H1 (cell line): ENCODE results near the gene GTF2IRD1. TPM values are rescaled to one million over a fixed set of nuclear protein-coding genes. Genes with fewer than 3 reads are reported as not detected.

Source experiments
- BACH1 ChIP-seq: IDR thresholded peaks from 2 replicates; pipeline ENCODE4 v1.6.1; 2012; ENCODE audit warnings: low read length, improper control_type of control experiment
- CHD7 ChIP-seq: fragments of 300-600 bp; sonication (generic); IDR thresholded peaks from 2 replicates; pipeline ENCODE4 v1.7.1; 2012; ENCODE audit warnings: low read length, moderate library complexity, mild to moderate bottlenecking, inconsistent platforms; ENCODE audit not compliant: insufficient replicate concordance
- GTF2F1 ChIP-seq: IDR thresholded peaks from 2 replicates; pipeline ENCODE4 v1.6.1; 2012; ENCODE audit warnings: low read depth, low read length, improper control_type of control experiment, borderline replicate concordance
- polyA plus RNA-seq, 7 experiments: library from polyadenylated mRNA; depleted of rRNA in 3 of 7; stranded (reverse) in 5 of 7; unstranded in 2 of 7; fragments of >200 nt in 5 of 7; fragments of 200-250 nt in 2 of 7; gene quantifications; 1 replicate in 5 of 7; 2 replicates in 1 of 7; 4 replicates in 1 of 7; pipeline versions ENCODE4 v1.2.1 to v1.2.3, GENCODE V29; 2011 to 2013; ENCODE audit warnings: missing spikeins in 2 of 7, mixed read lengths in 2 of 7
- total RNA-seq: library from RNA; stranded (reverse); fragmentation: NEBNext Ultra II Directional; extraction: Animal tissue kit (Norgen Biotek cat#: 25700); gene quantifications from 2 replicates; pipeline ENCODE4 v1.2.1, GENCODE V29; 2021

GTF2IRD1 gene
- total and polyA plus RNA-seq, 2 of the 8 experiments (the other 6 are each of a cell fraction or from before 2014, with no cell fraction given) = 27.4 to 45.4 TPM

GRCh38 chr7:74523015-74523414, 69.3 kb downstream of the GTF2IRD1 start (continued):
- no peak for TF ChIP-seq CHD7
- TF ChIP-seq GTF2F1 = no peak
- no peak for TF ChIP-seq BACH1
- TF ChIP-seq, all 59 proteins: peak for 0
